ENCODE data around the gene SRPK2. TPM values are rescaled to one million over a fixed set of nuclear protein-coding genes. Genes with fewer than 3 reads are reported as not detected.

SRPK2 gene
- total RNA-seq, 1 donor from 2014 or later = 54.1 TPM

- no peaks in the 10 kb centered on the region for H3K36me3 ChIP-seq
- TF ChIP-seq EZH2 (IDR thresholded peaks at IDR 0.05) (no peak), EZH2phosphoT487 (IDR thresholded peaks at IDR 0.05) (no peak), CTCF (IDR thresholded peaks at IDR 0.05) (no peak)
- Mint-ChIP-seq H3K27me3 (ENCODE audit: insufficient read depth, low read depth) (no peaks in the 10 kb centered on the region), H3K27ac (no peak overlapping the region), H3K36me3 (peaks cover 16% of the 10 kb centered on the region), H3K9me3 (peaks cover 8% of the 10 kb centered on the region), H3K4me3 (no peak overlapping the region), H3K4me1 (peaks cover 13% of the 10 kb centered on the region)
- peaks cover 10% of the 10 kb centered on the region for H3K4me1 ChIP-seq
- no peaks in the 10 kb centered on the region for H3K27me3 ChIP-seq
- DNase-seq (ENCODE audit: low spot score) = no peak
- no peak overlapping the region for H2AFZ ChIP-seq (replicated peaks)
- peaks cover 51% of the 10 kb centered on the region for H4K20me1 ChIP-seq (ENCODE audit: low read depth)
- no peak overlapping the region for H3K4me3 ChIP-seq
- no peaks in the 10 kb centered on the region for H3K9me3 ChIP-seq (ENCODE audit: low read depth)
- H3F3A ChIP-seq (ENCODE audit: low read depth) = no peaks in the 10 kb centered on the region
- H3K4me2 ChIP-seq = no peak overlapping the region
- peaks cover 73% of the 10 kb centered on the region for H3K79me2 ChIP-seq (ENCODE audit: low read depth)
- H3K9ac ChIP-seq = no peak overlapping the region
- H3K27ac ChIP-seq = no peak overlapping the region
These were observed 169.6 kb downstream of the SRPK2 start for GRCh38 chr7:105218939-105219770.

GRCh38 chr7:105218215-105218614 is 170.5 kb downstream of the SRPK2 start:
- Mint-ChIP-seq H3K27ac (no peak overlapping the region), H3K9me3 (peaks cover 8% of the 10 kb centered on the region), H3K27me3 (ENCODE audit: insufficient read depth, low read depth) (no peaks in the 10 kb centered on the region), H3K4me1 (peaks cover 9% of the 10 kb centered on the region), H3K4me3 (no peak overlapping the region), H3K36me3 (peaks cover 16% of the 10 kb centered on the region)
- H3K9me3 ChIP-seq (ENCODE audit: low read depth) = no peaks in the 10 kb centered on the region
- no peaks in the 10 kb centered on the region for H3F3A ChIP-seq (ENCODE audit: low read depth)
- no peak overlapping the region for H2AFZ ChIP-seq (replicated peaks)
- no peak overlapping the region for H3K27ac ChIP-seq
- no peaks in the 10 kb centered on the region for H3K27me3 ChIP-seq
- H3K4me1 ChIP-seq = peaks cover 2% of the 10 kb centered on the region
- TF ChIP-seq CTCF (IDR thresholded peaks at IDR 0.05) (no peak), EZH2phosphoT487 (IDR thresholded peaks at IDR 0.05) (no peak), EZH2 (IDR thresholded peaks at IDR 0.05) (no peak)
- DNase-seq (ENCODE audit: low spot score) = no peak
- H4K20me1 ChIP-seq (ENCODE audit: low read depth) = peaks cover 55% of the 10 kb centered on the region
- peaks cover 73% of the 10 kb centered on the region for H3K79me2 ChIP-seq (ENCODE audit: low read depth)
- H3K36me3 ChIP-seq = no peaks in the 10 kb centered on the region
- H3K9ac ChIP-seq = no peak overlapping the region
- no peak overlapping the region for H3K4me3 ChIP-seq
- H3K4me2 ChIP-seq = no peak overlapping the region

- Mint-ChIP-seq H3K36me3 (peaks cover 22% of the 10 kb centered on the region), H3K27me3 (ENCODE audit: insufficient read depth, low read depth) (no peaks in the 10 kb centered on the region), H3K27ac (no peak overlapping the region), H3K4me3 (no peak overlapping the region), H3K4me1 (peaks cover 7% of the 10 kb centered on the region), H3K9me3 (peaks cover 8% of the 10 kb centered on the region)
- Histone ChIP-seq H3K4me2 (no peak overlapping the region), H3K9me3 (ENCODE audit: low read depth) (no peaks in the 10 kb centered on the region), H3K4me1 (peaks cover 2% of the 10 kb centered on the region), H4K20me1 (ENCODE audit: low read depth) (peaks cover 52% of the 10 kb centered on the region), H2AFZ (replicated peaks) (no peak overlapping the region), H3F3A (ENCODE audit: low read depth) (no peaks in the 10 kb centered on the region), H3K36me3 (no peaks in the 10 kb centered on the region), H3K9ac (no peak overlapping the region), H3K27ac (no peak overlapping the region), H3K4me3 (no peak overlapping the region), H3K27me3 (no peaks in the 10 kb centered on the region), H3K79me2 (ENCODE audit: low read depth) (peaks cover 75% of the 10 kb centered on the region)
- TF ChIP-seq EZH2 (IDR thresholded peaks at IDR 0.05) = no peak
- DNase-seq (ENCODE audit: low spot score) = no peak
These were observed 171.9 kb downstream of the SRPK2 start for GRCh38 chr7:105216786-105217185.

GRCh38 chr7:105215821-105216220 is 172.9 kb downstream of the SRPK2 start:
- Mint-ChIP-seq H3K36me3 (peaks cover 23% of the 10 kb centered on the region), H3K27ac (no peak overlapping the region), H3K4me3 (no peak overlapping the region), H3K9me3 (peaks cover 10% of the 10 kb centered on the region), H3K4me1 (peaks cover 15% of the 10 kb centered on the region), H3K27me3 (ENCODE audit: insufficient read depth, low read depth) (no peaks in the 10 kb centered on the region)
- H3K9me3 ChIP-seq (ENCODE audit: low read depth) = no peaks in the 10 kb centered on the region
- H2AFZ ChIP-seq (replicated peaks) = no peak overlapping the region
- no peaks in the 10 kb centered on the region for H3K27me3 ChIP-seq
- peaks cover 4% of the 10 kb centered on the region for H3K4me1 ChIP-seq
- DNase-seq (ENCODE audit: low spot score) = no peak
- H3K4me2 ChIP-seq = no peak overlapping the region
- no peak overlapping the region for H3K27ac ChIP-seq
- no peak overlapping the region for H3K9ac ChIP-seq
- no peak for TF ChIP-seq EZH2 (IDR thresholded peaks at IDR 0.05)
- no peaks in the 10 kb centered on the region for H3K36me3 ChIP-seq
- H3K79me2 ChIP-seq (ENCODE audit: low read depth) = peaks cover 73% of the 10 kb centered on the region
- H3K4me3 ChIP-seq = no peak overlapping the region
- H4K20me1 ChIP-seq (ENCODE audit: low read depth) = peaks cover 42% of the 10 kb centered on the region
- H3F3A ChIP-seq (ENCODE audit: low read depth) = peaks cover 6% of the 10 kb centered on the region

Measured in neural progenitor cell (in vitro differentiated cells).